Measurements from ENCODE around the gene FETUB. TPM values are rescaled to one million over a fixed set of nuclear protein-coding genes. Genes with fewer than 3 reads are reported as not detected.

The FETUB gene
- total and polyA plus RNA-seq, 2 donors (not counting 1 experiment from before 2014, with no cell fraction given), result not detected

DNA sequence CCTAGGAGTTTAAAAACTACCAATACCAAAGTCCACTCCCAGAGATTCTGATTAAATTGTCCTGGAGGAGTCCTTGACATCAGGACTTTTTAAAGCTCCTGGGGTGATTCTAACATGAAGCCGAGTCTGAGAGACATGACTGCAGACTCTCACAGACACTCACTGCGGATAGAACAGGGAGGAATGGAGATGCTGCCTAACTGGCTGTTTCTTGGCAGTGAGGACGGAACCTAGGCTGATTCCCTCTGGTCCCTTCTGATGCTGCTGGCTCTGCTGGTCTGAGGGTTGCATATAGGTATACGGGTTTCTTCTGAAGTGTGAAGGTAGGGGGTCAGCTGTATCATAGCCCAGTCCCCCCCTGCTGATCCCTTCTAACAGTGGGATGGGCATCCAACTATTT lies 24.3 kb downstream of the FETUB start:
- DNase-seq, result no peak
- Histone ChIP-seq H3K4me1 (ENCODE audit: control insufficient read depth in 2 of 2, insufficient read depth in 2 of 2, low read length in 2 of 2) (no peaks in the 10 kb centered on the region), H3K9ac (ENCODE audit: low read length) (no peak overlapping the region), H3K4me3 (ENCODE audit: control extremely low read depth in 1 of 5, extremely low read depth in 1 of 5, insufficient read depth in 1 of 5, low read depth in 2 of 5, low read length in 4 of 5) (no peak overlapping the region), H2AFZ (ENCODE audit: insufficient read depth, low read depth, low read length, poor library complexity, severe bottlenecking) (no peak overlapping the region), H3K4me2 (replicated peaks; ENCODE audit: low read depth, low read length, poor library complexity, severe bottlenecking) (no peak overlapping the region), H3K9me3 (ENCODE audit: control extremely low read depth in 1 of 3, control insufficient read depth in 2 of 3, insufficient read depth in 1 of 3, low read length in 2 of 3) (no peaks in the 10 kb centered on the region), H3K36me3 (replicated peaks in 1 of 2; ENCODE audit: control extremely low read depth in 1 of 2, control insufficient read depth in 1 of 2, extremely low read depth in 1 of 2, insufficient read depth in 2 of 2, low read length in 1 of 2) (no peaks in the 10 kb centered on the region), H4K20me1 (ENCODE audit: control insufficient read depth, insufficient read depth, low read length, poor library complexity, severe bottlenecking) (no peaks in the 10 kb centered on the region), H3K27me3 (replicated peaks in 1 of 4; ENCODE audit: control extremely low read depth in 1 of 4, control insufficient read depth in 3 of 4, insufficient read depth in 4 of 4, low read length in 3 of 4) (peaks cover 0 to 2% (median 0%) of the 10 kb centered on the region in 4 experiments), H3K79me2 (ENCODE audit: control insufficient read depth, insufficient read depth, low read length) (no peaks in the 10 kb centered on the region), H3K27ac (ENCODE audit: low read length in 2 of 2) (no peak overlapping the region)
- no peaks in the 10 kb centered on the region for H3K9me3 Mint-ChIP-seq (ENCODE audit: insufficient read depth)
- intact Hi-C loops (cut with micrococcal nuclease), result no loop called here
- peaks cover 20% of the 10 kb centered on the region for H3K27me3 Mint-ChIP-seq
- H3K4me1 Mint-ChIP-seq, result no peaks in the 10 kb centered on the region
- no peak for TF ChIP-seq EZH2 (IDR thresholded peaks at IDR 0.05; ENCODE audit: borderline replicate concordance, insufficient read depth, low read depth, low read length, poor library complexity, severe bottlenecking)
- TF ChIP-seq, protein P1, sequence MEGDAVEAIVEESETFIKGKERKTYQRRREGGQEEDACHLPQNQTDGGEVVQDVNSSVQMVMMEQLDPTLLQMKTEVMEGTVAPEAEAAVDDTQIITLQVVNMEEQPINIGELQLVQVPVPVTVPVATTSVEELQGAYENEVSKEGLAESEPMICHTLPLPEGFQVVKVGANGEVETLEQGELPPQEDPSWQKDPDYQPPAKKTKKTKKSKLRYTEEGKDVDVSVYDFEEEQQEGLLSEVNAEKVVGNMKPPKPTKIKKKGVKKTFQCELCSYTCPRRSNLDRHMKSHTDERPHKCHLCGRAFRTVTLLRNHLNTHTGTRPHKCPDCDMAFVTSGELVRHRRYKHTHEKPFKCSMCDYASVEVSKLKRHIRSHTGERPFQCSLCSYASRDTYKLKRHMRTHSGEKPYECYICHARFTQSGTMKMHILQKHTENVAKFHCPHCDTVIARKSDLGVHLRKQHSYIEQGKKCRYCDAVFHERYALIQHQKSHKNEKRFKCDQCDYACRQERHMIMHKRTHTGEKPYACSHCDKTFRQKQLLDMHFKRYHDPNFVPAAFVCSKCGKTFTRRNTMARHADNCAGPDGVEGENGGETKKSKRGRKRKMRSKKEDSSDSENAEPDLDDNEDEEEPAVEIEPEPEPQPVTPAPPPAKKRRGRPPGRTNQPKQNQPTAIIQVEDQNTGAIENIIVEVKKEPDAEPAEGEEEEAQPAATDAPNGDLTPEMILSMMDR (IDR thresholded peaks at IDR 0.05), result no peak
- ChIA-PET POLR2A (no interaction called here), CTCF (no interaction called here)
- no CpG with 5 or more reads among the region's 4 CpGs for WGBS (ENCODE audit: insufficient coverage)
- H3K27ac Mint-ChIP-seq, result no peak overlapping the region
- H3K4me3 Mint-ChIP-seq, result no peak overlapping the region
- no peak for ATAC-seq (ENCODE audit: low read depth)

DNA sequence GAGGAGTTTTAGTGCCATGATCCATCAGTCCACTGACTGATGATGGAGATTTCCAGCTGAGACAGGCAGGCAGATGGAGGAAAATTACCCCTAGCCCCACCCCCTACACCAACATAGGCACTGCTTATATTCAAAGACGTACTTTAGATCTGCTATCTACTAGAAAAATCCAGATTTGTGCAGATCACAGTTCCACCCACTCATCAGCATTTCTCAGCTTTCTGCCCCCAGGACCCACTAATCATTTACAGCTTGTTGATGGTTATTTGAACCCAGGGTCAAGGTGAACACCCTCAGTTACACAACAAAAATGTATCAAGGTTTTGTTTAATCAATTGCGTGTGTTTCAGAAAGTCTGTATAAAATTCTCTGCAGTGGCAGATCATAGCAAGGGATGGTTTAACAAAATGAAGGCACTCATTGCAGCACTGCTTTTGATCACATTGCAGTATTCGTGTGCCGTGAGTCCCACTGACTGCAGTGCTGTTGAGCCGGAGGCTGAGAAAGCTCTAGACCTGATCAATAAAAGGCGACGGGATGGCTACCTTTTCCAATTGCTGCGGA lies 25.5 kb downstream of the FETUB start, which contains the start of gene HRG:
Gene HRG, plus strand, starts transcription at position 390 of the 564 bp plus-strand sequence. Its CDS starts 18 bp downstream, at position 408.
- H3K36me3 ChIP-seq (replicated peaks in 1 of 2; ENCODE audit: control extremely low read depth in 1 of 2, control insufficient read depth in 1 of 2, extremely low read depth in 1 of 2, insufficient read depth in 2 of 2, low read length in 1 of 2), result no peaks in the 10 kb centered on the region
- 96% methylated on average over 8 of the region's 8 CpGs for WGBS (ENCODE audit: insufficient coverage)
- intact Hi-C loops (cut with micrococcal nuclease), result no loop called here
- no peak within 1 kb of the TSS for H3K4me3 ChIP-seq (ENCODE audit: control extremely low read depth in 1 of 5, extremely low read depth in 1 of 5, insufficient read depth in 1 of 5, low read depth in 2 of 5, low read length in 4 of 5)
- H2AFZ ChIP-seq (ENCODE audit: insufficient read depth, low read depth, low read length, poor library complexity, severe bottlenecking), result no peak within 1 kb of the TSS
- DNase-seq, result no peak
- no peak within 1 kb of the TSS for H3K27ac Mint-ChIP-seq
- POLR2A ChIA-PET, result no interaction called here
- H3K4me1 ChIP-seq (ENCODE audit: control insufficient read depth in 2 of 2, insufficient read depth in 2 of 2, low read length in 2 of 2), result no peaks in the 10 kb centered on the region
- no peaks in the 10 kb centered on the region for H3K79me2 ChIP-seq (ENCODE audit: control insufficient read depth, insufficient read depth, low read length)
- peaks cover 20% of the 10 kb centered on the region for H3K27me3 Mint-ChIP-seq
- CTCF ChIA-PET, result interaction anchor here (1.1 to 1.2 kb wide), 2 partner anchors 48 to 51 kb away, joined by 3 read pairs; no protein-coding TSS in a partner anchor
- no peak within 1 kb of the TSS for H3K27ac ChIP-seq (ENCODE audit: low read length in 2 of 2)
- no peaks in the 10 kb centered on the region for H3K4me1 Mint-ChIP-seq
- no peaks in the 10 kb centered on the region for H4K20me1 ChIP-seq (ENCODE audit: control insufficient read depth, insufficient read depth, low read length, poor library complexity, severe bottlenecking)
- H3K4me2 ChIP-seq (replicated peaks; ENCODE audit: low read depth, low read length, poor library complexity, severe bottlenecking), result no peak within 1 kb of the TSS
- ATAC-seq (ENCODE audit: low read depth), result no peak
- peaks cover 0 to 2% (median 0%) of the 10 kb centered on the region in 4 experiments for H3K27me3 ChIP-seq (replicated peaks in 1 of 4; ENCODE audit: control extremely low read depth in 1 of 4, control insufficient read depth in 3 of 4, insufficient read depth in 4 of 4, low read length in 3 of 4)
- no peaks in the 10 kb centered on the region for H3K9me3 Mint-ChIP-seq (ENCODE audit: insufficient read depth)
- no peaks in the 10 kb centered on the region for H3K9me3 ChIP-seq (ENCODE audit: control extremely low read depth in 1 of 3, control insufficient read depth in 2 of 3, insufficient read depth in 1 of 3, low read length in 2 of 3)
- no peak within 1 kb of the TSS for H3K9ac ChIP-seq (ENCODE audit: low read length)
- no peak within 1 kb of the TSS for H3K4me3 Mint-ChIP-seq
- no peak for TF ChIP-seq EZH2 (IDR thresholded peaks at IDR 0.05; ENCODE audit: borderline replicate concordance, insufficient read depth, low read depth, low read length, poor library complexity, severe bottlenecking)
- TF ChIP-seq, protein P1 (IDR thresholded peaks at IDR 0.05), result no peak
